ENCODE data around the gene CDC20B. TPM values are rescaled to one million over a fixed set of nuclear protein-coding genes. Genes with fewer than 3 reads are reported as not detected.

The CDC20B gene
- total RNA-seq, 6 donors from 2014 or later, result 0.09 to 5.5 (median 1.5) TPM

DNA sequence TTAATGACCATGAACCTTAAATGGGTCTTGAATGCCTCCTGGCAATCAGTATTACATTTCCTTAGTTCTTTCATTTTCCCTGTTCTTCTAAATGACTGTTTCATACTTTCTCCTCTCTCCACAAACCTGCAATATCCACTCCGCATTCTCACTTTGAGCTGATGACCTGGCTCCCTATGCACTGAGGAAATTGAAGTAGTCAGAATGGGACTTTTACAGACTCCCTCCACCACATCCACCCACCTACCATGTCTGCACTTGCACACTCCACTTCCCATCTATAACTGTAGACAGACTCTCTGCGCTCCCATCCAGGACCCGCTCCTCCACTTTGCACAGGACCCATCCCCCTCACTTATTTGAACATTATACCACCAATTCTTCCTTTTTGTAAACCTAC lies 106.7 kb downstream of the CDC20B start:
- Histone ChIP-seq H3K27me3 (no peaks in the 10 kb centered on the region), H3K27ac (no peak overlapping the region), H3K4me1 (no peaks in the 10 kb centered on the region), H3K36me3 (no peaks in the 10 kb centered on the region), H3K9me3 (no peaks in the 10 kb centered on the region), H3K4me3 (no peak overlapping the region)
- ATAC-seq (ENCODE audit: low FRiP score in 2 of 2) (no peak), DNase-seq (no peak)
- TF ChIP-seq POLR2A (IDR thresholded peaks at IDR 0.05) (no peak), EP300 (IDR thresholded peaks at IDR 0.05) (no peak), POLR2AphosphoS5 (IDR thresholded peaks at IDR 0.05) (no peak)
- TF ChIP-seq, protein P1, sequence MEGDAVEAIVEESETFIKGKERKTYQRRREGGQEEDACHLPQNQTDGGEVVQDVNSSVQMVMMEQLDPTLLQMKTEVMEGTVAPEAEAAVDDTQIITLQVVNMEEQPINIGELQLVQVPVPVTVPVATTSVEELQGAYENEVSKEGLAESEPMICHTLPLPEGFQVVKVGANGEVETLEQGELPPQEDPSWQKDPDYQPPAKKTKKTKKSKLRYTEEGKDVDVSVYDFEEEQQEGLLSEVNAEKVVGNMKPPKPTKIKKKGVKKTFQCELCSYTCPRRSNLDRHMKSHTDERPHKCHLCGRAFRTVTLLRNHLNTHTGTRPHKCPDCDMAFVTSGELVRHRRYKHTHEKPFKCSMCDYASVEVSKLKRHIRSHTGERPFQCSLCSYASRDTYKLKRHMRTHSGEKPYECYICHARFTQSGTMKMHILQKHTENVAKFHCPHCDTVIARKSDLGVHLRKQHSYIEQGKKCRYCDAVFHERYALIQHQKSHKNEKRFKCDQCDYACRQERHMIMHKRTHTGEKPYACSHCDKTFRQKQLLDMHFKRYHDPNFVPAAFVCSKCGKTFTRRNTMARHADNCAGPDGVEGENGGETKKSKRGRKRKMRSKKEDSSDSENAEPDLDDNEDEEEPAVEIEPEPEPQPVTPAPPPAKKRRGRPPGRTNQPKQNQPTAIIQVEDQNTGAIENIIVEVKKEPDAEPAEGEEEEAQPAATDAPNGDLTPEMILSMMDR (IDR thresholded peaks at IDR 0.05), result no peak
- 94 to 98% methylated on average over 3 of the region's 3 CpGs for WGBS, 2 donors

- no peaks in the 10 kb centered on the region for H3K4me1 ChIP-seq
- no peak overlapping the region for H3K4me3 ChIP-seq
- no peaks in the 10 kb centered on the region for H3K36me3 ChIP-seq
- no peak overlapping the region for H3K27ac ChIP-seq
- DNase-seq, result no peak
- no peaks in the 10 kb centered on the region for H3K9me3 ChIP-seq
- no peaks in the 10 kb centered on the region for H3K27me3 ChIP-seq
- no peak for ATAC-seq (ENCODE audit: low FRiP score in 2 of 2)
- 88 to 90% methylated on average over 3 of the region's 3 CpGs for WGBS, 2 donors
- no peak for TF ChIP-seq POLR2AphosphoS5 (IDR thresholded peaks at IDR 0.05)
- TF ChIP-seq, protein P1 (IDR thresholded peaks at IDR 0.05), result no peak
- TF ChIP-seq POLR2A (IDR thresholded peaks at IDR 0.05), result no peak
- no peak for TF ChIP-seq EP300 (IDR thresholded peaks at IDR 0.05)
Observed at GRCh38 chr5:55064523-55064922, 108.5 kb downstream of the CDC20B start.

- ATAC-seq (ENCODE audit: low FRiP score in 2 of 2), result no peak
Observed at GRCh38 chr5:55063899-55064298, 109.1 kb downstream of the CDC20B start.

GRCh38 chr5:55063220-55063863 lies 109.6 kb downstream of the CDC20B start:
- no peaks in the 10 kb centered on the region for H3K4me1 ChIP-seq
- ATAC-seq (ENCODE audit: low FRiP score in 2 of 2), result no peak
- 51 to 57% methylated on average over 5 of the region's 5 CpGs for WGBS, 2 donors

More at GRCh38 chr5:55063899-55064298, 109.1 kb downstream of the CDC20B start:
- H3K27ac ChIP-seq, result no peak overlapping the region
- no peaks in the 10 kb centered on the region for H3K36me3 ChIP-seq
- no peaks in the 10 kb centered on the region for H3K4me1 ChIP-seq
- H3K27me3 ChIP-seq, result no peaks in the 10 kb centered on the region
- TF ChIP-seq POLR2A (IDR thresholded peaks at IDR 0.05) (no peak), POLR2AphosphoS5 (IDR thresholded peaks at IDR 0.05) (no peak), EP300 (IDR thresholded peaks at IDR 0.05) (no peak)
- TF ChIP-seq, protein P1 (IDR thresholded peaks at IDR 0.05), result no peak
- WGBS, 2 donors, result 64 to 78% methylated on average over 2 of the region's 2 CpGs
- no peak for DNase-seq
- no peaks in the 10 kb centered on the region for H3K9me3 ChIP-seq
- no peak overlapping the region for H3K4me3 ChIP-seq

More at GRCh38 chr5:55063220-55063863, 109.6 kb downstream of the CDC20B start:
- no peak for DNase-seq
- Histone ChIP-seq H3K27me3 (no peaks in the 10 kb centered on the region), H3K27ac (no peak overlapping the region), H3K9me3 (no peaks in the 10 kb centered on the region), H3K36me3 (no peaks in the 10 kb centered on the region), H3K4me3 (no peak overlapping the region)
- no peak for TF ChIP-seq POLR2AphosphoS5 (IDR thresholded peaks at IDR 0.05)
- TF ChIP-seq EP300 (IDR thresholded peaks at IDR 0.05), result no peak
- no peak for TF ChIP-seq POLR2A (IDR thresholded peaks at IDR 0.05)
- TF ChIP-seq, protein P1 (IDR thresholded peaks at IDR 0.05), result no peak

Small RNA genes lying within 50 kb of the gene (small RNA-seq; reads per million reads assigned to genes)
- gene MIR449A (3.1 to 20.4 (median 7.9) reads per million in 4 donors), gene MIR449B (0.43 to 2.7 (median 0.57) reads per million in 4 donors), gene MIR449C (14.5 to 138 (median 48.4) reads per million in 4 donors)

Other genes with a start within 250 kb of the CDC20B start
- 10 to 100 TPM in 1 of 6 donors, 1 to 10 TPM in 3, under 1 TPM in 1, not detected in 1; 0.86 to 10.3 (median 2.0) TPM for gene ESM1, start 187.6 kb downstream of the CDC20B start, total RNA-seq
- gene GZMK, start 148.9 kb downstream of the CDC20B start, total RNA-seq, result 1 to 10 TPM in 5 of 6 donors, not detected in 1; 1.0 to 4.8 (median 2.1) TPM
- gene GZMA, start 70.5 kb downstream of the CDC20B start, total RNA-seq, result 1 to 10 TPM in 5 of 6 donors, under 1 TPM in 1; 0.67 to 6.5 (median 5.0) TPM
- 10 to 100 TPM in 1 of 6 donors, 1 to 10 TPM in 5; 2.1 to 15.5 (median 4.3) TPM for gene GPX8, start 13.0 kb downstream of the CDC20B start, total RNA-seq
- 1 to 10 TPM in 1 of 6 donors, under 1 TPM in 3, not detected in 2; 0.22 to 2.2 (median 0.45) TPM for gene MCIDAS, start 54.1 kb upstream of the CDC20B start, total RNA-seq
- 1 to 10 TPM in 4 of 6 donors, under 1 TPM in 1, not detected in 1; 0.31 to 8.5 (median 2.4) TPM for gene CCNO, start 60.4 kb upstream of the CDC20B start, total RNA-seq
- gene DHX29, start 134.5 kb upstream of the CDC20B start, total RNA-seq, result 10 to 100 TPM; 19.5 to 36.7 (median 24.1) TPM
- gene MTREX, start 134.8 kb upstream of the CDC20B start, total RNA-seq, result 100 to 1,000 TPM in 2 of 6 donors, 10 to 100 TPM in 4; 44.1 to 179 (median 61.6) TPM

All from upper lobe of left lung (tissue), 6 donors.